H9 (cell line): Measurements from ENCODE around the gene ERP44. TPM values are rescaled to one million over a fixed set of nuclear protein-coding genes. Genes with fewer than 3 reads are reported as not detected.

Source experiments
- DNase-seq: peaks from one replicate; pipeline ENCODE4 v3.0.0-alpha.2; 2017
- H2AFZ ChIP-seq: one replicate; pipeline ENCODE4 v1.6.1; 2013; ENCODE audit warnings: mild to moderate bottlenecking, low read length, control low read depth, moderate library complexity
- H2AK5ac ChIP-seq: 2 replicates; pipeline ENCODE4 v1.6.1; 2013; ENCODE audit warnings: low read length, control low read depth, mixed read lengths; ENCODE audit not compliant: insufficient read length
- H2BK120ac ChIP-seq: one replicate; pipeline ENCODE4 v1.6.1; 2013; ENCODE audit warnings: low read depth, mild to moderate bottlenecking, low read length, control low read depth, inconsistent platforms; ENCODE audit not compliant: poor library complexity, severe bottlenecking
- H2BK12ac ChIP-seq: 2 replicates; pipeline ENCODE4 v1.6.1; 2013; ENCODE audit warnings: low read length, control low read depth, mixed read lengths, low read depth; ENCODE audit not compliant: insufficient read length
- H2BK15ac ChIP-seq: 2 replicates; pipeline ENCODE4 v1.6.1; 2013; ENCODE audit warnings: low read depth, low read length, control low read depth
- H2BK20ac ChIP-seq: one replicate; pipeline ENCODE4 v1.6.1; 2013; ENCODE audit warnings: low read depth, mild to moderate bottlenecking, low read length, control low read depth, inconsistent platforms; ENCODE audit not compliant: poor library complexity, severe bottlenecking
- H2BK5ac ChIP-seq: 2 replicates; pipeline ENCODE4 v1.6.1; 2013; ENCODE audit warnings: low read length, control low read depth, mixed read lengths; ENCODE audit not compliant: insufficient read length
- H3K14ac ChIP-seq: 2 replicates; pipeline ENCODE4 v1.6.1; 2013; ENCODE audit warnings: low read length, control low read depth; ENCODE audit not compliant: insufficient read depth
- H3K18ac ChIP-seq: 2 replicates; pipeline ENCODE4 v1.6.1; 2013; ENCODE audit warnings: low read depth, mild to moderate bottlenecking, mixed read lengths, low read length, control low read depth; ENCODE audit not compliant: insufficient read length
- H3K23ac ChIP-seq: 2 replicates; pipeline ENCODE4 v1.6.1; 2013; ENCODE audit warnings: low read length, control low read depth, mixed read lengths, low read depth; ENCODE audit not compliant: insufficient read length
- H3K23me2 ChIP-seq: 2 replicates; pipeline ENCODE4 v1.6.1; 2013; ENCODE audit warnings: low read depth, mild to moderate bottlenecking, mixed read lengths, low read length, control low read depth; ENCODE audit not compliant: insufficient read length, poor library complexity, severe bottlenecking
- H3K27ac ChIP-seq: 2 replicates; pipeline ENCODE4 v1.5.1; 2013; ENCODE audit warnings: low read length, control low read depth, mixed read lengths, low read depth; ENCODE audit not compliant: insufficient read length
- H3K27me3 ChIP-seq: 2 replicates; pipeline ENCODE4 v1.6.1; 2013; ENCODE audit warnings: low read length, control low read depth, inconsistent platforms; ENCODE audit not compliant: insufficient read depth
- H3K4ac ChIP-seq: 2 replicates; pipeline ENCODE4 v1.6.1; 2013; ENCODE audit warnings: low read depth, mild to moderate bottlenecking, control low read depth, inconsistent platforms, low read length, moderate library complexity
- H3K4me1 ChIP-seq: 2 replicates; pipeline ENCODE4 v1.6.1; 2013; ENCODE audit warnings: low read length, control low read depth, inconsistent platforms; ENCODE audit not compliant: insufficient read depth
- H3K4me2 ChIP-seq: 2 replicates; pipeline ENCODE4 v1.6.1; 2013; ENCODE audit warnings: low read length, control low read depth, mixed read lengths; ENCODE audit not compliant: insufficient read length, insufficient read depth
- H3K56ac ChIP-seq: 2 replicates; pipeline ENCODE4 v1.6.1; 2013; ENCODE audit warnings: low read depth, mild to moderate bottlenecking, mixed read lengths, low read length, control low read depth; ENCODE audit not compliant: insufficient read length
- H3K79me1 ChIP-seq: 2 replicates; pipeline ENCODE4 v1.6.1; 2013; ENCODE audit warnings: low read depth, mild to moderate bottlenecking, moderate library complexity, low read length, control low read depth, inconsistent platforms; ENCODE audit not compliant: insufficient read depth, poor library complexity, severe bottlenecking
- H3K79me2 ChIP-seq: 2 replicates; pipeline ENCODE4 v1.6.1; 2013; ENCODE audit warnings: low read length, control low read depth, inconsistent platforms; ENCODE audit not compliant: insufficient read depth
- H3K9ac ChIP-seq: 2 replicates; pipeline ENCODE4 v1.6.1; 2013; ENCODE audit warnings: low read length, control low read depth, mixed read lengths; ENCODE audit not compliant: insufficient read length; ENCODE audit errors: extremely low read depth
- H3K9me3 ChIP-seq: one replicate; pipeline ENCODE4 v1.6.1; 2013; ENCODE audit warnings: low read depth, low read length, inconsistent platforms; ENCODE audit not compliant: control insufficient read depth
- H3T11ph ChIP-seq: one replicate; pipeline ENCODE4 v1.6.1; 2013; ENCODE audit warnings: mild to moderate bottlenecking, low read length, control low read depth, inconsistent platforms
- H4K20me1 ChIP-seq: one replicate; pipeline ENCODE4 v1.6.1; 2013; ENCODE audit not compliant: control insufficient read depth, insufficient read length, insufficient read depth
- H4K5ac ChIP-seq: 2 replicates; pipeline ENCODE4 v1.6.1; 2013; ENCODE audit warnings: low read depth, mild to moderate bottlenecking, mixed read lengths, low read length, control low read depth; ENCODE audit not compliant: insufficient read length
- H4K8ac ChIP-seq: replicated peaks from 2 replicates; pipeline ENCODE4 v1.6.1; 2013; ENCODE audit warnings: low read length, control low read depth, mixed read lengths, low read depth; ENCODE audit not compliant: insufficient read length
- H4K91ac ChIP-seq: 2 replicates; pipeline ENCODE4 v1.6.1; 2013; ENCODE audit warnings: low read depth, mild to moderate bottlenecking, moderate library complexity, mixed read lengths, low read length, control low read depth; ENCODE audit not compliant: insufficient read length
- H3K27ac Mint-ChIP-seq, 3 experiments: 2 replicates in 2 of 3; 3 replicates in 1 of 3; pipeline ENCODE4 v1.8.0; 2020 to 2021; ENCODE audit warnings: mixed read lengths in 3 of 3, mild to moderate bottlenecking in 1 of 3, moderate library complexity in 1 of 3
- H3K27me3 Mint-ChIP-seq: 2 replicates; pipeline ENCODE4 v1.8.0; 2021; ENCODE audit warnings: low read depth, mild to moderate bottlenecking, moderate library complexity, mixed read lengths
- H3K36me3 Mint-ChIP-seq, 3 experiments: 2 replicates in 2 of 3; 3 replicates in 1 of 3; pipeline ENCODE4 v1.8.0; 2020 to 2021; ENCODE audit warnings: low read depth in 3 of 3, mixed read lengths in 3 of 3; ENCODE audit not compliant: insufficient read depth in 1 of 3
- H3K4me1 Mint-ChIP-seq, 2 experiments: 2 replicates each; pipeline ENCODE4 v1.8.0; 2020; ENCODE audit warnings: mixed read lengths in 2 of 2
- H3K4me3 Mint-ChIP-seq, 2 experiments: 2 replicates in 1 of 2; 3 replicates in 1 of 2; pipeline ENCODE4 v1.8.0; 2020 to 2021; ENCODE audit warnings: mild to moderate bottlenecking in 2 of 2, mixed read lengths in 2 of 2, moderate library complexity in 1 of 2
- H3K9me3 Mint-ChIP-seq, 2 experiments: 2 replicates in 1 of 2; 3 replicates in 1 of 2; pipeline ENCODE4 v1.8.0; 2020; ENCODE audit warnings: mild to moderate bottlenecking in 2 of 2, mixed read lengths in 2 of 2, moderate library complexity in 1 of 2
- WGBS: extraction: QIAGEN DNeasy Blood & Tissue Kit; methylation state at CpG from one replicate; pipeline ENCODE4 v1.1.7; 2013; ENCODE audit warnings: missing lambda C conversion rate, low lambda C conversion rate, mixed read lengths; ENCODE audit not compliant: insufficient read length; ENCODE audit errors: extremely low coverage; 5-methylcytosine and 5-hydroxymethylcytosine counted together
- total RNA-seq: library from RNA; stranded (reverse); gene quantifications from 2 replicates; pipeline ENCODE4 v1.2.1, GENCODE V29; 2021
- TF ChIP-seq, protein P1 (sequence below): fragments of 200-600 bp; sonication (generic); conservative IDR thresholded peaks from 3 replicates; pipeline ENCODE4 v1.8.0; 2021; ENCODE audit warnings: antibody characterized with exemption, mild to moderate bottlenecking

ERP44 gene
- total RNA-seq, 1 experiment from 2014 or later: 15.4 TPM

DNA sequence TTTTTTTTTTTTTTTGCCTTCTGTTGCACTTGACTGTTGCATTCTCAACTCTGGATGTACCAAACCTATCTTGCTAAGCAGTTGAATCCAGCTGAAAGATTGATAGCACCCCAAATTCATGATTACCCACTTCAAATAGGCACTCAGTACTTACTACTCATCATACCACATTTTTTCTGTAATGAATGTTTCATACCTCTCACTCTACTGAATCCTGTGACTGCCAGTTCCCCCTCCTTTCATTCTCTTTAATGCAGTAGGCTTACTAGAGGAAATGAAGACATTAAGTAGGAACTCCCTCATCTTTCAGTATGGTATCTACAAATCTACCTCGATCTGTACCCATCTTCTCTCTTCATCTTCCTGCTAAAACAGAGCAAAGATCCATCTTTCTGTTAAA is 7.1 kb upstream of the ERP44 start:
- Histone ChIP-seq H2BK12ac (no peak overlapping the region), H3K27me3 (no peaks in the 10 kb centered on the region), H3K4me2 (no peak overlapping the region), H4K5ac (no peak overlapping the region), H3K9me3 (no peaks in the 10 kb centered on the region), H3K4me1 (no peaks in the 10 kb centered on the region), H2BK5ac (no peak overlapping the region), H3K79me2 (no peaks in the 10 kb centered on the region), H3K23me2 (no peaks in the 10 kb centered on the region), H3T11ph (no peak overlapping the region), H3K18ac (no peak overlapping the region), H2AK5ac (no peak overlapping the region), H4K8ac (no peak overlapping the region), H3K27ac (no peak overlapping the region), H3K79me1 (no peaks in the 10 kb centered on the region), H3K23ac (no peak overlapping the region), H2BK120ac (no peak overlapping the region), H3K9ac (no peak overlapping the region), H3K14ac (no peak overlapping the region), H3K56ac (no peak overlapping the region), H2AFZ (no peak overlapping the region), H3K4ac (no peak overlapping the region), H2BK15ac (no peak overlapping the region), H4K91ac (no peak overlapping the region), H4K20me1 (no peaks in the 10 kb centered on the region), H2BK20ac (no peak overlapping the region)
- Mint-ChIP-seq H3K27ac (no peak overlapping the region), H3K9me3 (no peaks in the 10 kb centered on the region), H3K36me3 (peaks cover 0 to 6% (median 0%) of the 10 kb centered on the region in 3 experiments; a peak in 2 of 7 replicates), H3K4me1 (peaks cover 7 to 8% of the 10 kb centered on the region in 2 experiments; a peak in 3 of 4 replicates), H3K27me3 (no peaks in the 10 kb centered on the region), H3K4me3 (no peak overlapping the region)
- DNase-seq: no peak
- TF ChIP-seq, protein P1, sequence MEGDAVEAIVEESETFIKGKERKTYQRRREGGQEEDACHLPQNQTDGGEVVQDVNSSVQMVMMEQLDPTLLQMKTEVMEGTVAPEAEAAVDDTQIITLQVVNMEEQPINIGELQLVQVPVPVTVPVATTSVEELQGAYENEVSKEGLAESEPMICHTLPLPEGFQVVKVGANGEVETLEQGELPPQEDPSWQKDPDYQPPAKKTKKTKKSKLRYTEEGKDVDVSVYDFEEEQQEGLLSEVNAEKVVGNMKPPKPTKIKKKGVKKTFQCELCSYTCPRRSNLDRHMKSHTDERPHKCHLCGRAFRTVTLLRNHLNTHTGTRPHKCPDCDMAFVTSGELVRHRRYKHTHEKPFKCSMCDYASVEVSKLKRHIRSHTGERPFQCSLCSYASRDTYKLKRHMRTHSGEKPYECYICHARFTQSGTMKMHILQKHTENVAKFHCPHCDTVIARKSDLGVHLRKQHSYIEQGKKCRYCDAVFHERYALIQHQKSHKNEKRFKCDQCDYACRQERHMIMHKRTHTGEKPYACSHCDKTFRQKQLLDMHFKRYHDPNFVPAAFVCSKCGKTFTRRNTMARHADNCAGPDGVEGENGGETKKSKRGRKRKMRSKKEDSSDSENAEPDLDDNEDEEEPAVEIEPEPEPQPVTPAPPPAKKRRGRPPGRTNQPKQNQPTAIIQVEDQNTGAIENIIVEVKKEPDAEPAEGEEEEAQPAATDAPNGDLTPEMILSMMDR: no peak
- WGBS: no CpG with 5 or more reads among the region's 1 CpG
